Uterus (tissue), 2 donors: ENCODE results near the gene GPD1L.

Experiments
- CTCF ChIP-seq, 4 experiments: fragments of 200-600 bp in 2 of 4; fragments of 450-650 bp in 2 of 4; sonication (generic) in 2 of 4; IDR thresholded peaks; one replicate each; pipeline ENCODE4 v1.5.1; 2016 to 2019; ENCODE audit warnings: antibody characterized with exemption in 4 of 4, mild to moderate bottlenecking in 2 of 4, moderate library complexity in 1 of 4
- POLR2A ChIP-seq, 2 donors: fragments of 450-650 bp; IDR thresholded peaks; one replicate each; pipeline ENCODE4 v1.6.1; 2016; ENCODE audit warnings: antibody characterized with exemption in 2 of 2, mild to moderate bottlenecking in 1 of 2, moderate library complexity in 1 of 2

- TF ChIP-seq CTCF (IDR thresholded peaks at IDR 0.05) (no peak), POLR2A (IDR thresholded peaks at IDR 0.05) (no peak)
These were observed 28.3 kb upstream of the GPD1L start for GRCh38 chr3:32078085-32078634.
